ENCODE results near the gene MROH2A.
"Not testable (repeated sequence)": the region's sequence is repeated elsewhere in the genome, so short reads cannot be mapped to it uniquely, and the experiment has no call there.

The MROH2A gene, protein sequence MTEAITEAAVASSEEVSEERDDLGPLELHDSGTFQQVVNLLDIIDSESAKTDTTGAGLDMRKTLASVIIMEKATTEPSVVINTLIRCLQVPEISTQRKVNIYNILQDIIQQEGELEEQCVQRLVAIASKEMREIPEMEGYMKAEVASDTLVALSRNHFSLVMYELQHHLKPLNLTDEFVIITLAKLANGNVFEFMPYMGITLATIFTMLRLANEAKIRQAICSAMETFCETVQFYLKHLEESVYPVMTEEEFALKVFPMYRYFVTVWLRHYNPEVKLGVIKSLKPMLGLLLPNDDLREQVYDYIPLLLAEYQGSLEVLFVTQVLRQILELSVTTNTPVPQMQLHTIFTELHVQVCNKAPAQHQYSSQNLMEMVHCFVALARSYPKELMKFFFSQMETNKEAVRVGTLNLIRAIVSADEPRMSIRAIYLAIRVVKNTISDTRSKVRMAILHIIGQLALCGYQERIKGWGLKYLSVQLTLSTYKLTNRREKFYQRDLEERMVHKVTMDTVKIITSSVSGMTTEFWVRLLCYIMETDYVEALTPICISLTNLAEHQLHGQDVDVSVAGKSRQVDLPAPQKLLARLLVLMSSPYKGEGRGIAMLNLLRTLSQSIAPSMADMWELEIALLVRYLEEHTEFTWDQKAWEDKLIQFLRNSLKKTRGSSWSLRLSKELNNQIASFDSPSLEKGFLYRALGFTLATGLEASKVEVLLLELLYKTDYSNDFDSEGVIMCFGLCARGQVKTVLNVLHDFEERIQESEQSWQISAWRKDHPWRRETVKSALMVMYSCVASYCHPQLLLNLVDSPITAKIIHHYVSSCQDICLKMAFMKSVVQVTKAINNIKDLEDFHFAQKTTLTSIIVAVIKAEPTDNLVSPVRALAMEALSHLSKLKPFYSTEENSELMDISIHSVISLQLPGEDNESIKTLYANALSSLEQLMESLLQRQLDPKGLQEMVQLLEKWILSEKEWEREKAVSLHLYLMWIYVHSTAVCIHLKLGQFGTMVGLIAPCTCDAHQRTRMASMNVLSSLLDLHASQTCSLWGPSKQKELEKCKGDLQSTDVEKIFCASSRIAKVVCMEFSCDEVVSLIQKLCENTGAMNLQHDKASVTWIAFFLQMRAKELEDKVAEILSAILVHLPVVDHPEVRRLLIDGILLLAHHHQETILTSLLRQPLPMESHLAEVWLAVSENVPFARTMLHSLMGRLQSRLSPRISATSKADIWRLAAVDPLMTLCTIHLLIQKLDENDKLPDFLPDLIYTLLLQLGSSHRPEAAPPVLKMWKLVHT (N-terminal part only)
- total RNA-seq = 0 to 5.8 (median 0) reads per million in 17 experiments

DNA sequence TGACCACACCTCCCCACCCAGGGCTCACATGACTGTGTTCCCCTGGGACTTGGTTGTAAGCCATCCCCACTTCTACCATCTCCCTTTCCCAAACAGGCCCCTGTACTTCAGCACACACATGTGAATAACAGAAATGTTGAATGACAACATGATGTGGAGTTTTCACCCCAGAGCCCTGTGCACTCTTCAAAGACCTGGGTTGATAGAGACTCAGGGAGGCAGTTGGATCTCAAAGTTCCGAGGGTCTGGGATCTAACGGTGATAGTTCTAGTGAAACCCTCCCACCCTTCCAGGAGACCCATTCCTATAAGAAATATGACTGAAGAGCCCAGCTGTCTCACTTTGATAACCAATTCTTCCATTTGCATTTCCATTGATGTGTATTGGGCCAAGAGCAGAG, at the start of gene MROH2A:
MROH2A (plus strand) TSS at position 301 of the 400 bp plus-strand sequence. CDS start 1,029 bp downstream, outside the sequence.
- no peak for DNase-seq

DNA sequence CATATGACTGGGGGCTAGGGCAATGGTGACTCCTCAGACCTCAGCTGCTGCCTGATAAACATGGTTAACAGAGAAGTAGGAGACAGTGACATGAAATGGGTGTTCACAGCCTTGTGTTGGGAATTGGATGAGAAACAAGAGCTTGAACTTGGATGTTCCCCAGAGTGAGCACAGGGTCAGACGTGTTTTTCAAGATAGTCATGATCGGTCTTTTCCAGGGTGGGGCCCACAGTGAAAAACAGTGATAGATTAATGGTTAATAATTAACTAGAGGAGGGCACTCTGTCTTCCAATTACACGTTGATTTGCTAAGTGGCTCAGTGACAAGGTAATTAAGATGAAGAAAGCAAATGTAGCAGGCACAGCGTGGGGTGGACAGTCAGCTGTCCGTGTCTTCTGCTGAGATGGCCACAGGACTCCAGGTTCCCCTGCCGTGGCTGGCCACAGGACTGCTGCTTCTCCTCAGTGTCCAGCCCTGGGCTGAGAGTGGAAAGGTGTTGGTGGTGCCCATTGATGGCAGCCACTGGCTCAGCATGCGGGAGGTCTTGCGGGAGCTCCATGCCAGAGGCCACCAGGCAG, 49.3 kb upstream of the MROH2A start, which contains the start of gene UGT1A3:
UGT1A3 (plus strand) TSS at position 320 of the 579 bp plus-strand sequence; CDS start at position 405, 85 bp downstream.
- DNase-seq = no peak

DNA sequence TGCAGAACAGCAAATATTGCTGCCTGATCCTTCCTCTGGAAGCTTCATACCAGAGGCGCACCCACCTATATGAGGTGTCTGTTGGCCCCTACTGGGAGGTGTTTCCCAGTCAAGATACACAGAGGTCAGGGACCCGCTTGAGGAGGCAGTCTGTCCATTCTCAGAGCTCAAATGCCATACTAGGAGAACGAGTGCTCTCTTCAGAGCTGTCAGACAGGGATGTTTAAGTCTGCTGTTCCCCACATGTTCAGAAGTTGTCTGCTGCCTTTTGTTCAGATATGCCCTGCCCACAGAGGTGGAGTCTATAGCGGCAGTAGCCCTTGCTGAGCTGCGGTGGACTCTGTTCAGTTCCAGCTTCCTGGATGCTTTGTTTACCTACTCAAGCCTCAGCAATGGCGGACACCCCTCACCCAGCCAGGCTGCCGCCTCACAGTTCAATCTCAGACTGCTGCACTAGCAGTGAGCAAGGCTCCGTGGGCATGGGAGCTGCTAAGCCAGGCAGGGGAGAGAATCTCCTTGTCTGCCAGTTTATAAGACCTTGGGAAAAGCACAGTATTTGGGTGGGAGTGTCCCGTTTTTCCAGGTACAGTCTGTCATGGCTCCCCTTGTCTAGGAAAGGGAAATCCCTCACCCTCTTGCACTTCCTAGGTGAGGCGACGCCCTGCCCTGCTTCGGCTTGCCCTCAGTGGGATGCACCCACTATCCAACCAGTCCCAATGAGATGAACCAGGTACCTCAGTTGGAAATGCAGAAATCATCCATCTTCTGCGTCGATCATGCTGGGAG, 41.1 kb upstream of the MROH2A start:
- not testable (repeated sequence) for DNase-seq

DNA sequence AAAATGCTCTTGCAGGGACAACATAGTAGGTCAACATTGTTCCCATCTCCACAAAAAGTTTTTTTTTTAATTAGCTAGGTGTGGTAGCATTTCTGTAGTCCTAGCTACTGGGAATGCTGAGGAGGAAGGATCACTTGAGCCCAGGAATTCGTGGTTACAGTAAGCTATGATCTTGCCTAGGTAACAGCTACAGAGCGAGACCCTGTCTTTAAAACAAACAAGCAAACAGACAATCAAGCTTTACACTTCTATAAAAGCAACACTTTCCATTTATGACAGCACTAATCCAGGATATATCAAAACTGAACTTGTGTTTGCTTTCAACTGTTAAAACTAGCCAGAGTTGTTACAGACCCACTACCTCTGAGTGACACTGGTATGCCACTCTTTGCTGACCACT, 37.3 kb upstream of the MROH2A start:
- no peak for DNase-seq

DNA sequence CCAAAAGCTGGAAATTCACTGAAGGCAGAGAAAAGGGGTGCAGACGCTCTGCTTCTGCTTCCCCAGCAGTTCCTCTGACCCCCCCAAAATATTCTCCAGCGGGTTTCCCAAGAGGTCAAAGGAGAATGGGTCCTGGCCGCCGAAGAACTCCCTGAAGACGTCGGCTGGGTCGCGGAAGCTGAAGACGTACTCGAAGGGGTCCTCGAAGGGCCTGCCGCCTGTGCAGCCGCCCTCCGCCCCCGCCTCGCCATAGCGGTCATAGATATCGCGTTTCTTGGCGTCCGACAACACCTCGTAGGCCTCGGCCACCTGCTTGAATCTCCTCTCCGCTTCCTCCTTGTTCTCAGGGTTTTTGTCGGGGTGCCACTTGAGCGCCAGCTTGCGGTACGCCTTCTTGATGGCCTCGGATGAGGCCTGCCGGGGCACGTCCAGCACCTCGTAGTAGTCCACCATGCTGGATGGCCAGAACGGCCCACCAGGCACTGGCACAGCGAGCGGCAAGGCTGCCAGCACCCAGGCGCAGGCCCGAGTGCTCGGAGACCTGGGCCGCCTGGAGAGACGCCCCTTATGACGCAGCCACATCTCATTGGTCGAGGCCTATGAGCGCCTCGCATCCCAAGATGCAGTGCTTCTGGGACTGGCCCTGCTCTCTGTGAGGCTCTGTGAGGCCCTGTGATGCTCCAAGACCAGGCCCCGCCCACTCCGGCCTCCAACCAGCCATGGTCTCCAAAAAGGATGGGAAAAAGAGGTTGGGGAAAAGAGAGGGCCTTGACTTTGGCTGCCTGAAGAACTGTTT, 34.5 kb upstream of the MROH2A start:
- DNase-seq = no peak

DNA sequence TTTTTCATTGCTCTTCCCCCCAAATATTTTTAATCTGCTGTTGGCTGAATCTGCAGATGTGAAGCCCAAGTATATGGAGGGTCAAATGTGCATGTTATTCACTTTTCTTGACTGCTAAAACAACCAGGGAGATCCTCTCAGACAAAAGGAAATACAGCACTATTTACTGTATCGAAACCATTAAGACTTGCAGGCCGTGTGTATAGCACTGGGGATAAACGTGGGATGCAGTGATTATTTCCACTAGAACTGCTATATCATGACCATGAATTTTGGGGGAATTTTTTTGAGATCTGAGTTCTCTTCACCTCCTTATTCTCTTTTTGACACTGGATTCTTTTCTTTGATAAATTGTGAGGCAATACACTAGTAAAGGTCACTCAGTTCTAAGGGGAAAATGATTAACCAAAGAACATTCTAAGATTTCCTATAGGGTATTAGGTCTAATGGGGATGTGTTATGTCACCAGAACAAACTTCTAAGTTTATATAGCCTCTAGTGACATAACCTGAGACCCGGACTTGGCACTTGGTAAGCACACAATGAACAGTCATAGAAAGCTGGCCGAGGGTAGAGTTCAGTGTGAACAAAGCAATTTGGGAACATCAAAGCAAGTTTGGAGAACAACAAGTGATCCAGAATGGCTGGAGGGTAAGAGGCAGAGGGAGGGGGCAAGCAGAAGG, 32.9 kb upstream of the MROH2A start:
- no peak for DNase-seq

DNA sequence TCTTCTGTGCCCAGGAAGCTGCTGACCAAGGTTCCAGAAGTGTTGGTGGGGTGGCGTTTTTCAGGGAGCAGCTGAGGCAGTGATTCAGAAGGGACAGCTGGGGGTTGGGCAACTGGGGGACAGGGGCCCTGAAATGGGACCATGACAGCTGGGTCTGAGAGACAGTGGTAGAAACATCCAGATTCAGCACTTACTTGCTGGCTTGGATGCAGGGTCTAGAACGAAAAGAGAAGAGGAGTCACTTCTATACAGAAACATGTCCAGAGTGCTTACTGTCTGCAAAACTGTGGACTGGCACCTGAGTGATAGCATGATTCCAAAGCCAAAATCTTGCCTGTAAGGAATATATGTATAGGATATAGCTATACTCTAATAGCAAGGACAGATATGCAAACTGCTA, 32.3 kb upstream of the MROH2A start:
- not testable (repeated sequence) for DNase-seq

DNA sequence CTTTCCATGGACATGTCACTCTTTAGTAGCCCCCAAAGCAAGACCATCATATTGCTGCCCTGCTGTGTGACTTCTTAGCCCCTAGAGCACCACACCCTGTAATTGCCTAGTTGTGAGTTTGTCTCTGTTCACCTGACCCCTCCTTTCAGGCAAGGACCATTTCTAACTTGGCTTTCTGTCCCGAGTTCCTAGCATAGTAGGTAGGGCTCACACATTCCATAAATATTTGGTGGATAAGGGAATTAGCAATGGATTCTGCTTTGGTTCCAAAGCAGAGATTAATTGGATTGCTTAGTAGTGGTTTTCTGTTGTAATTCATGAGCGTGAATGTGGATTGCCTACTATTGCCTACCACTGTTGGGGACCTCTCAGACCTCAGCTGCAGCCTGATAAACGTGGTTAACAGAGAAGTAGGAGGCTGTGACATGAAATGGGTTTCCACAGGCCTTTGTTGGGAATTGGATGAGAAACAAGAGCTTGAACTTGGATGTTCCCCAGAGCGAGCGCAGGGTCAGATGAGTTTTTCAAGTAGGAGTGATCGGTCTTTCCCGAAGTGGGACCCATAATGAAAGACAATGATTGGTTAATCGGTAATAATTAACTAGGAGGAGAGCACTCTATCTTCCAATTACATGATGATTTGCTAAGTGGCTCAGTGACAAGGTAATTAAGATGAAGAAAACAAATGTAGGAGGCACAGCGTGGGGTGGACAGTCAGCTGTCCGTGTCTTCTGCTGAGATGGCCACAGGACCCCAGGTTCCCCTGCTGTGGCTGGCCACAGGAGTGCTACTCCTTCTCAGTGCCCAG, 31.5 kb upstream of the MROH2A start:
- no peak for DNase-seq

DNA sequence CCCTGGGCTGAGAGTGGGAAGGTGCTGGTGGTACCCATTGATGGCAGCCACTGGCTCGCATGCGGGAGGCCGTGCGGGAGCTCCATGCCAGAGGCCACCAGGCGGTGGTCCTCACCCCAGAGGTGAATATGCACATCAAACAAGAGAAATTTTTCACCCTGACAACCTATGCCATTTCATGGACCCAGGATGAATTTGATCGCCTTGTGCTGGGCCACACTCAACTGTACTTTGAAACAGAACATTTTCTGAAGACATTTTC, 30.9 kb upstream of the MROH2A start:
- no peak for DNase-seq

DNA sequence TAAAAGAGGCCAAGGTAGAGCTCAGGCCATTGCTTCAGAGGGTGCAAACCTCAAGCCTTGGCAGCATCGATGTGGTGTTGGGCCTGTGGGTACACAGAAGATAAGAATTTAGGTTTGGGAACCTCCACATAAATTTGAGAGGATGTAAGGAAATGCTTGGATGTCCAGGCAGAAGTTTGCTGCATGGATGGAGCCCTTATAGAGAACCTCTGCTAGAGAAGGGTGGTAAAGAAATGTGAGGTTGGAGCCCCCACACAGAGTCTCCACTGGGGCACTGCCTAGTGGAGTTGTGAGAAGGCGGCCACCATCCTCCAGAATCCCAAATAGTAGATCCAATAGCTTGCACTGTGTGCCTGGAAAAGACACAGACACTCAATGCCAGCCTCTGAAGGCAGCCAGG, 27.4 kb upstream of the MROH2A start:
- not testable (repeated sequence) for DNase-seq

DNA sequence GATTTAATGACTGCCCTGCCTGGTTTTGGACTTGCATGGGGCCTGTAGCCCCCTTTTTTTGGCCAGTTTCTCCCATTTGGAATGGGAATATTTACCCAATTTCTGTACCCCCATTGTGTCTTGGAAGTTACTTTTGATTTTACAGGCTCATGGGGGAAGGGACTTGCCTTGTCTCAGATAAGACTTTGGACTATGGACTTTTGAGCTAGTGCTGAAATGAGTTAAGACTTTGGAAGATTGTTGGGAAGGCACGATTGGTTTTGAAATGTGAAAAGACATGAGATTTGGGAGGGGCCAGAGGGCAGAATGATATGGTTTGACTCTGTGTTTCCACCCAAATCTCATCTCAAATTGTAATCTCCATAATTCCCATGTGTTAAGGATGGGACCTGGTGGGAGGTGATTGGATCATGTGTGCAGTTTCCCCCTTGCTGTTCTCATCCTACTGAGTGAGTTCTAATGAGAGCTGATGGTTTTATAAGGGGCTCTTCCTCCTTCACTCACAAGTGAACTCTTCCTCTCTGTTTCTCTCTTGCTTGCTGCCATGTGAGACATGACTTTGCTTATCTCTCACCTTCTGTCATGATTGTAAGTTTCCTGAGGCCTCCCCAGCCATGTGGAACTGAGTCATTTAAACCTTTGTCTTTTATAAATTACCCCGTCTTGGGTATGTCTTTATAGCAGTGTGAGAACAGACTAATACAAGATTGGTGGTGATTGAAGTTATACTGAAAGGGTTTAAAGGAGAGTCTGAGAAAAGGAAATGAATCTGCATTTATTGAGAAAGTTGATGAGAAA, 26.7 kb upstream of the MROH2A start:
- not testable (repeated sequence) for DNase-seq

DNA sequence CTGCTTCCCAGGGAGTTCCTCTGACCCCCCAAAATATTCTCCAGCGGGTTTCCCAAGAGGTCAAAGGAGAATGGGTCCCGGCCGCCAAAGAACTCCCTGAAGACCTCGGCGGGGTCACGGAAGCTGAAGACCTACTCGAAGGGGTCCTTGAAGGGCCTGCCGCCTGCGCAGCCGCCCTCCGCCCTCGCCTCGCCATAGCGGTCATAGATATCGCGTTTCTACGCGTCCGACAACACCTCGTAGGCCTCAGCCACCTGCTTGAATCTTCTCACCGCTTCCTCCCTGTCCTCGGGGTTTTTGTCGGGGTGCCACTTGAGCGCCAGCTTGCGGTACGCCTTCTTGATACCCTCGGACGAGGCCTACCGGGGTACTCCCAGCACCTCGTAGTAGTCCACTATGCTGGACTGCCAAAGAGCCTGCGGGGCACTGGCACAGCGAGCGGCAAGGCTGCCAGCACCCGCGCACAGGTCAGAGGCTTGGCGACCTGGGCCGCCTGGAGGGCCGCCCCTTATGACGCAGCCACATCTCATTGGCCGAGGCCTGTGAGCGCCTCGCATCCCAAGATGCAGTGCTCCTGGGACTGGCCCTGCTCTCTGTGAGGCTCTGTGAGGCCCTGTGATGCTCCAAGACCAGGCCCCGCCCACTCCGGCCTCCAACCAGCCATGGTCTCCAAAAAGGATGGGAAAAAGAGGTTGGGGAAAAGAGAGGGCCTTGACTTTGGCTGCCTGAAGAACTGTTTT, 23.1 kb upstream of the MROH2A start:
- no peak for DNase-seq

DNA sequence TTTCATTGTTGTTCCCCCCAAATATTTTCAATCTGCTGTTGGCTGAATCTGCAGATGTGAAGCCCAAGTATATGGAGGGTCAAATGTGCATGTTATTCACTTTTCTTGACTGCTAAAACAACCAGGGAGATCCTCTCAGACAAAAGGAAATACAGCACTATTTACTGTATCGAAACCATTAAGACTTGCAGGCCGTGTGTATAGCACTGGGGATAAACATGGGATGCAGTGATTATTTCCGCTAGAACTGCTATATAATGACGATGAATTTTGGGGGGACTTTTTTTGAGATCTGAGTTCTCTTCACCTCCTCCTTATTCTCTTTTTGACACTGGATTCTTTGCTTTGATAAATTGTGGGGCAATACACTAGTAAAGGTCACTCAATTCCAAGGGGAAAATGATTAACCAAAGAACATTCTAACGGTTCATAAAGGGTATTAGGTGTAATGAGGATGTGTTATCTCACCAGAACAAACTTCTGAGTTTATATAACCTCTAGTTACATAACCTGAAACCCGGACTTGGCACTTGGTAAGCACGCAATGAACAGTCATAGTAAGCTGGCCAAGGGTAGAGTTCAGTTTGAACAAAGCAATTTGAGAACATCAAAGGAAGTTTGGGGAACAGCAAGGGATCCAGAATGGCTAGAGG, 21.6 kb upstream of the MROH2A start:
- DNase-seq = no peak

DNA sequence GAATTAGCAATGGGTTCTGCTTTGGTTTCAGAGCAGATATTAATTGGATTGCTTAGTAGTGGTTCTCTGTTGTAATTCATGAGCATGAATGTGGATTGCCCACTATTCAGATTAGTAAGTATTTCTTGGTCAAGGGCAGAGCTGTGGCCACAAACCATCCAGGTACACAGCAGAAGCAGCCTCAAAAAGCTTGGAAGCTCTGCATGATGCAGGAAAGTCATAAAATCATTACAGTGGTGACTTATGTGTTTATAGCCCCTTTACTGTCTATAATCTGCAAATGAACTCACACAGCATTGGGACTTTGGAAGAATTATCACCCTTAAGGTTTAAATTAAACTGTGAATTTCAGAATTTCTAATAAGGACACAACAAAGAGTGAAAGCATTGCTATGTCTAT, 20.0 kb upstream of the MROH2A start:
- DNase-seq = no peak

DNA sequence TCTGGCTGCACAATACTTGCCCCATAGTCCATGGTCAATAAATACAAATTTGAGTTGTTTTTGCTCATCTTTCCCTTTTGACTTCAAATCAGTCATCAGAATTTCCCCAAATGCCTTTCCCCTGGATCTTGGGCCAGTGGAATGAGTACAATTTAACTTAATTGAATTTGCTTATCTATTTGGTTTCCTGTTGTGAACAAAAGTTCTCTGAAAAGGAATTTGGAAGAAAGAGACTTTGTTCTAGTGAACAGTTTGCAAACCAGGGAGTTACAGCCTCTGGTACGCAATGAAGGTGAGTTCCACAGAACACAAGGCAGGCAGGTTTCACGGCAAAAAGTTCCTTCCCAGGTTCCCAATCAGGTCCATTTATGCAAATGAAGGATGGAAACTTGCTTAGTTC, 19.3 kb upstream of the MROH2A start:
- no peak for DNase-seq

DNA sequence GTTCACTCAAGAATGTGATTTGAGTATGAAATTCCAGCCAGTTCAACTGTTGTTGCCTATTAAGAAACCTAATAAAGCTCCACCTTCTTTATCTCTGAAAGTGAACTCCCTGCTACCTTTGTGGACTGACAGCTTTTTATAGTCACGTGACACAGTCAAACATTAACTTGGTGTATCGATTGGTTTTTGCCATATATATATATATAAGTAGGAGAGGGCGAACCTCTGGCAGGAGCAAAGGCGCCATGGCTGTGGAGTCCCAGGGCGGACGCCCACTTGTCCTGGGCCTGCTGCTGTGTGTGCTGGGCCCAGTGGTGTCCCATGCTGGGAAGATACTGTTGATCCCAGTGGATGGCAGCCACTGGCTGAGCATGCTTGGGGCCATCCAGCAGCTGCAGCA, 18.1 kb upstream of the MROH2A start, which contains the start of gene UGT1A1:
UGT1A1 (plus strand) TSS at position 228 of the 400 bp plus-strand sequence; CDS start at position 246, 18 bp downstream.
- DNase-seq = no peak
